Kidney (tissue), 22 donors: ENCODE results near the gene MPI. TPM values are rescaled to one million over a fixed set of nuclear protein-coding genes. Genes with fewer than 3 reads are reported as not detected.

Experiments used
- DNase-seq, 5 donors: peaks; one replicate each; pipeline ENCODE4 v3.0.0-alpha.2; 2013 to 2020
- FAIRE-seq: peaks from 2 replicates; lab custom pipeline; 2012; peaks lifted over from hg19 to GRCh38; lab: Jason Lieb, UNC
- H3K27ac ChIP-seq, 2 donors: one replicate each; pipeline ENCODE4 v1.7.0; 2013; ENCODE audit warnings: low read depth in 2 of 2, low read length in 2 of 2, inconsistent platforms in 1 of 2
- H3K27me3 ChIP-seq: one replicate; pipeline ENCODE4 v1.7.1; 2013; ENCODE audit warnings: low read length, inconsistent platforms; ENCODE audit not compliant: control insufficient read depth, insufficient read depth
- H3K36me3 ChIP-seq, 3 donors: one replicate each; pipeline versions ENCODE4 v1.7.0 to v1.7.1; 2013; ENCODE audit warnings: low read length in 3 of 3, control low read depth in 1 of 3, inconsistent platforms in 1 of 3; ENCODE audit not compliant: insufficient read depth in 3 of 3, control insufficient read depth in 2 of 3
- H3K4me1 ChIP-seq, 3 donors: one replicate each; pipeline versions ENCODE4 v1.7.0 to v1.7.1; 2013; ENCODE audit warnings: low read length in 3 of 3, inconsistent platforms in 1 of 3, low read depth in 1 of 3; ENCODE audit not compliant: control insufficient read depth in 2 of 3, insufficient read depth in 2 of 3
- H3K4me3 ChIP-seq, 3 donors: one replicate each; pipeline versions ENCODE4 v1.7.0 to v1.8.1; 2013; ENCODE audit warnings: low read length in 3 of 3, control low read depth in 1 of 3, inconsistent platforms in 1 of 3
- H3K9ac ChIP-seq, 3 donors: one replicate each; pipeline versions ENCODE4 v1.7.0 to v1.7.1; 2013; ENCODE audit warnings: low read length in 3 of 3, control low read depth in 1 of 3, inconsistent platforms in 1 of 3
- H3K9me3 ChIP-seq, 3 donors: one replicate each; pipeline versions ENCODE4 v1.7.0 to v1.7.1; 2013; ENCODE audit warnings: low read length in 3 of 3, control low read depth in 1 of 3, inconsistent platforms in 1 of 3; ENCODE audit not compliant: control insufficient read depth in 2 of 3, insufficient read depth in 1 of 3
- intact Hi-C: fragments of 100-400 bp; cut with DNase I; formaldehyde crosslinking; loops from one replicate; pipeline ENCODE4 v1.11.1; 2022
- long read RNA-seq, 10 donors: library from polyadenylated mRNA in 1 of 10; unstranded in 1 of 10; transcript quantifications; one replicate each; pipeline ENCODE4 v2.0.0 and lab custom pipeline, GENCODE V29; 2021 to 2026
- polyA plus RNA-seq: library from polyadenylated mRNA; stranded (reverse); fragments of 350-450 nt; fragmentation: Illumina TruSeq; extraction: RNeasy Lipid Tissue Mini Kit (QIAGEN cat#74804); gene quantifications from one replicate; pipeline ENCODE4 v1.2.3, GENCODE V29; 2014; ENCODE audit warnings: low read depth, low replicate concordance; ENCODE audit not compliant: insufficient read depth
- total RNA-seq: library from RNA; stranded (reverse); fragmentation: NEBNext Ultra II Directional; extraction: Animal tissue kit (Norgen Biotek cat#: 25700); gene quantifications from one replicate; pipeline ENCODE4 v1.2.1, GENCODE V29; 2021
- TF ChIP-seq, protein P1 (sequence below): IDR thresholded peaks from 3 replicates; pipeline ENCODE4 v1.5.1; 2012; ENCODE audit warnings: mild to moderate bottlenecking, moderate library complexity, borderline replicate concordance; ENCODE audit not compliant: insufficient read depth; ENCODE audit errors: extremely low read depth
- donor health status: control.
- donor health status: control.
- donor health status: control.
- donor health status: control.
- donor health status: control.
- donor health status: DM: yes; HTN: yes; CAD: no.
- donor health status: Normal renal cell carcinoma (clear cell type).

Gene MPI, protein sequence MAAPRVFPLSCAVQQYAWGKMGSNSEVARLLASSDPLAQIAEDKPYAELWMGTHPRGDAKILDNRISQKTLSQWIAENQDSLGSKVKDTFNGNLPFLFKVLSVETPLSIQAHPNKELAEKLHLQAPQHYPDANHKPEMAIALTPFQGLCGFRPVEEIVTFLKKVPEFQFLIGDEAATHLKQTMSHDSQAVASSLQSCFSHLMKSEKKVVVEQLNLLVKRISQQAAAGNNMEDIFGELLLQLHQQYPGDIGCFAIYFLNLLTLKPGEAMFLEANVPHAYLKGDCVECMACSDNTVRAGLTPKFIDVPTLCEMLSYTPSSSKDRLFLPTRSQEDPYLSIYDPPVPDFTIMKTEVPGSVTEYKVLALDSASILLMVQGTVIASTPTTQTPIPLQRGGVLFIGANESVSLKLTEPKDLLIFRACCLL
- 33.7 TPM for total RNA-seq
- polyA plus RNA-seq, result 52.0 TPM
- long read RNA-seq, donor 1, full-length matches to known transcripts, result 12 of 12 reads
- long read RNA-seq, donor 1, partial matches to known transcripts, result 0 of 12 reads
- long read RNA-seq, donor 1, other reads (novel, unspliced or antisense), result 0 of 12 reads
- long read RNA-seq, donor 2, full-length matches to known transcripts, result 16 of 16 reads
- long read RNA-seq, donor 2, partial matches to known transcripts, result 0 of 16 reads
- long read RNA-seq, donor 2, other reads (novel, unspliced or antisense), result 0 of 16 reads
- long read RNA-seq, donor 3, full-length matches to known transcripts, result 19 of 19 reads
- long read RNA-seq, donor 3, partial matches to known transcripts, result 0 of 19 reads
- long read RNA-seq, donor 3, other reads (novel, unspliced or antisense), result 0 of 19 reads
- long read RNA-seq, donor 4, full-length matches to known transcripts, result 10 of 445 reads
- long read RNA-seq, donor 4, partial matches to known transcripts, result 382 of 445 reads
- long read RNA-seq, donor 4, other reads (novel, unspliced or antisense), result 53 of 445 reads
- long read RNA-seq, donor 5, partial matches to known transcripts, result 0 of 1 reads
- long read RNA-seq, donor 5, other reads (novel, unspliced or antisense), result 0 of 1 reads
- long read RNA-seq, donor 6, full-length matches to known transcripts, result 10 of 10 reads
- long read RNA-seq, donor 6, partial matches to known transcripts, result 0 of 10 reads
- long read RNA-seq, donor 6, other reads (novel, unspliced or antisense), result 0 of 10 reads
- long read RNA-seq, donor 7, full-length matches to known transcripts, result 17 of 25 reads
- long read RNA-seq, donor 7, partial matches to known transcripts, result 4 of 25 reads
- long read RNA-seq, donor 7, other reads (novel, unspliced or antisense), result 4 of 25 reads
- long read RNA-seq, donor 8, full-length matches to known transcripts, result 15 of 20 reads
- long read RNA-seq, donor 8, partial matches to known transcripts, result 5 of 20 reads
- long read RNA-seq, donor 8, other reads (novel, unspliced or antisense), result 0 of 20 reads
- long read RNA-seq, donor 9, transcript MPI-214 (1 exons, 2,795 nt), result major isoform, 6 of 7 reads
- long read RNA-seq, donor 9, partial matches to known transcripts, result 0 of 7 reads
- long read RNA-seq, donor 9, other reads (novel, unspliced or antisense), result 0 of 7 reads
- long read RNA-seq, donor 10, full-length matches to known transcripts, result 18 of 23 reads
- long read RNA-seq, donor 10, partial matches to known transcripts, result 0 of 23 reads
- long read RNA-seq, donor 10, other reads (novel, unspliced or antisense), result 5 of 23 reads

DNA sequence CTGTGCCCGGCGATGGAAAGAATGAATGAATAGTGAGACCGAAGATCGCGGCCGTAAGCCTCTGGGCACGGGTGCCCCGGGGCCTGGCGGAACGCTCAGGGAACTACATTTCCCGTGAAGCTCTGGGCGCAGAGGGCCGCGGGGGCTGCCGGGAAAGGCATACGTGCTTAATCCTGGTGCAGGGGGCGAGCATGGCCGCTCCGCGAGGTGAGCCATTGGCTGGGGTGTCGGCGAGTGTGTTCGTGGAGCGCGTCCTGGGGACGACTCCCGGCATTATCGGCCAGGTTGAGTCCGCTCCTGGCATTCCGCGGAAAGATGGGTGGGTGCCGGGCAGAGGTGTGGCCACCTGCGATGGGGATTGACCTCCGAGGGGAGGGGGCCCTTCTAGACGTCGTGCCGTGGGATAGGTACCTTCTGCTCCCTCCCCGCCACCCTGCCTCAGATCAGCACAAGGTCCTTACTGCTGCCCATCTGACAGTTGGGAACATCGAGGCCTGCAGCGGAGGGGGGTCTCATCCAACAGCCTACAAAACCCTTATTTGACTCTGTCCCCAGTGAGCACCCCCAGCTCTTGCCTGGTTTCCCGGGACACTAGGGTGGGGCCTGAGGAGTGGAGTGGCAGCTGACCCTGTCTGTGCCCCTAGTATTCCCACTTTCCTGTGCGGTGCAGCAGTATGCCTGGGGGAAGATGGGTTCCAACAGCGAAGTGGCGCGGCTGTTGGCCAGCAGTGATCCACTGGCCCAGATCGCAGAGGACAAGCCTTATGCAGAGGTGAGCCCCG is at the start of gene MPI:
Gene MPI, plus strand, starts transcription at position 160 of the 782 bp plus-strand sequence. Its CDS starts 32 bp downstream, at position 192.
- FAIRE-seq (no peak), DNase-seq (peak; percentile 90 to 94 (median 94))
- peak within 1 kb of the TSS; percentile 88 to 98 (median 91) for H3K4me3 ChIP-seq
- TF ChIP-seq, protein P1, sequence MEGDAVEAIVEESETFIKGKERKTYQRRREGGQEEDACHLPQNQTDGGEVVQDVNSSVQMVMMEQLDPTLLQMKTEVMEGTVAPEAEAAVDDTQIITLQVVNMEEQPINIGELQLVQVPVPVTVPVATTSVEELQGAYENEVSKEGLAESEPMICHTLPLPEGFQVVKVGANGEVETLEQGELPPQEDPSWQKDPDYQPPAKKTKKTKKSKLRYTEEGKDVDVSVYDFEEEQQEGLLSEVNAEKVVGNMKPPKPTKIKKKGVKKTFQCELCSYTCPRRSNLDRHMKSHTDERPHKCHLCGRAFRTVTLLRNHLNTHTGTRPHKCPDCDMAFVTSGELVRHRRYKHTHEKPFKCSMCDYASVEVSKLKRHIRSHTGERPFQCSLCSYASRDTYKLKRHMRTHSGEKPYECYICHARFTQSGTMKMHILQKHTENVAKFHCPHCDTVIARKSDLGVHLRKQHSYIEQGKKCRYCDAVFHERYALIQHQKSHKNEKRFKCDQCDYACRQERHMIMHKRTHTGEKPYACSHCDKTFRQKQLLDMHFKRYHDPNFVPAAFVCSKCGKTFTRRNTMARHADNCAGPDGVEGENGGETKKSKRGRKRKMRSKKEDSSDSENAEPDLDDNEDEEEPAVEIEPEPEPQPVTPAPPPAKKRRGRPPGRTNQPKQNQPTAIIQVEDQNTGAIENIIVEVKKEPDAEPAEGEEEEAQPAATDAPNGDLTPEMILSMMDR, result peak; percentile 30
- intact Hi-C loops, result no loop called here
- peaks cover 0 to 6% (median 3%) of the 10 kb centered on the region in 3 donors for H3K36me3 ChIP-seq
- H3K4me1 ChIP-seq, result peaks cover 4 to 12% (median 5%) of the 10 kb centered on the region in 3 donors
- no peaks in the 10 kb centered on the region for H3K9me3 ChIP-seq
- no peaks in the 10 kb centered on the region for H3K27me3 ChIP-seq
- H3K27ac ChIP-seq, result peak within 1 kb of the TSS; percentile 62 to 85
- peak within 1 kb of the TSS; percentile 71 to 93 (median 84) for H3K9ac ChIP-seq

DNA sequence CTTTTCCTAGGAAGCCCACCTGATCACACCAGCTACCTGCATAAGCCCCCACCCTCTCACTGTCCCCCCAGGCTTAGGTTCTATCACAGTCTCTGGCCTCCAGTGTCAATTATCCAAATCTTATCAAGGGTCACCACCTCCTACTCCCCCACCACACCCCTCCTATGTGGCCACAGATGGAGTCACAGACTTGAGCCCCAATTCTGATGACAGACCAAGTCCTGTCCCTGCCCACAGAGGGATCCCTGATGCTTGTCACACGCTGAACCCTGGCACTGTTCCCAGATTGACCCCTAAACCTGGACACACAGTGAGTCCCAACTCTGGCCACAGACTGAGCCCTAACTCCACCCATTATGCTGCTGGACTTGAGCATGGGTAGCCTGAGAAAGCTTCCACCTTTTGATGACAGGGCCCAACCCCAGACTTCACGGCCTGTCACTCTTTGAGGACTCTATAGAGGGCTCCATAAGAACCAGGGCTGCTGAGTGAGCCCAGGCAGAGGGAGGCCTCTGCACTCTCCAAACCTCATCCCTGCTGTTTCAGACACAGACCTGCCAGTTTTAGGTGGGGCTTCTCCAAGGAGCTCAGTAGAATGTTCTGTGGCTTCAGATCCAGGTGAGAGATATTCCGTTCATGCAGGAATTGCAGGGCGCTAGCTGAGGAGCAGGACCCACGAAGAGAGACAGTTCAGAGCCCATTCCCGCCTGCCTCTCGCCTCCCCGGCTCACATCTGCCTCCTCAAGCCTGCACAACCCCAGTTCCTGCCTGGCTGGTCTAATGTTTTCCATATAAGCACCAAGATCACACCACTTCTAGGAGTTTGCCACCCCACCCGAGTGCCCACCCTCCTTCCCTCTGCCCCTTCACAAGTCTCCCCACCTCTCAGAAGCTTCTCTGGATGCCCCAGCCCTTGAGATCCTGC is 48.7 kb upstream of the MPI start:
- intact Hi-C loops, result no loop called here
- Histone ChIP-seq H3K27me3 (no peaks in the 10 kb centered on the region), H3K4me3 (peak overlapping the region in 1 of 3 donors; percentile 92), H3K9ac (peak overlapping the region in 1 of 3 donors; percentile 87), H3K36me3 (peaks cover 0 to 26% (median 10%) of the 10 kb centered on the region in 3 donors), H3K4me1 (peaks cover 0 to 27% (median 8%) of the 10 kb centered on the region in 3 donors), H3K27ac (no peak overlapping the region), H3K9me3 (no peaks in the 10 kb centered on the region)
- TF ChIP-seq, protein P1, result no peak
- DNase-seq, result peak in 1 of 5 donors; percentile 32
- FAIRE-seq, result no peak
